Measurements from ENCODE around the gene DISC1.
"Not testable (repeated sequence)": the region's sequence is repeated elsewhere in the genome, so short reads cannot be mapped to it uniquely, and the experiment has no call there.

DNA sequence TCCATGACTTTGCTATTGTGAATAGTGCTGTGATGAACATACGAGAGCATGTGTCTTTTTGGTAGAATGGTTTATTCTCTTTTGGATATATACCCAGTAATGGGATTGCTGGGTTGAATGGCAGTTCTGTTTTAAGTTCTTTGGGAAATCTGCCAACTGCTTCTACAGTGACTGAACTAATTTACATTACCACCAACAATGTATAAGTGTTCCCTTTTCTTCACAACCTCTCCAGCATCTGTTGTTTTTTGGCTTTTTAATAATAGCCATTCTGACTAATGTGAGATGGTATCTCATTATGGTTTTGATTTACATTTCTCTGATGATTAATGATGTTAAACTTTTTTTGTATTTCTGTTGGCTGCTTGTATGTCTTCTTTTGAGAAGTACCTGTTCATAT is 335.2 kb downstream of the DISC1 start:
- TF ChIP-seq POLR2AphosphoS5 (IDR thresholded peaks at IDR 0.05): not testable (repeated sequence)
- TF ChIP-seq, protein P1, sequence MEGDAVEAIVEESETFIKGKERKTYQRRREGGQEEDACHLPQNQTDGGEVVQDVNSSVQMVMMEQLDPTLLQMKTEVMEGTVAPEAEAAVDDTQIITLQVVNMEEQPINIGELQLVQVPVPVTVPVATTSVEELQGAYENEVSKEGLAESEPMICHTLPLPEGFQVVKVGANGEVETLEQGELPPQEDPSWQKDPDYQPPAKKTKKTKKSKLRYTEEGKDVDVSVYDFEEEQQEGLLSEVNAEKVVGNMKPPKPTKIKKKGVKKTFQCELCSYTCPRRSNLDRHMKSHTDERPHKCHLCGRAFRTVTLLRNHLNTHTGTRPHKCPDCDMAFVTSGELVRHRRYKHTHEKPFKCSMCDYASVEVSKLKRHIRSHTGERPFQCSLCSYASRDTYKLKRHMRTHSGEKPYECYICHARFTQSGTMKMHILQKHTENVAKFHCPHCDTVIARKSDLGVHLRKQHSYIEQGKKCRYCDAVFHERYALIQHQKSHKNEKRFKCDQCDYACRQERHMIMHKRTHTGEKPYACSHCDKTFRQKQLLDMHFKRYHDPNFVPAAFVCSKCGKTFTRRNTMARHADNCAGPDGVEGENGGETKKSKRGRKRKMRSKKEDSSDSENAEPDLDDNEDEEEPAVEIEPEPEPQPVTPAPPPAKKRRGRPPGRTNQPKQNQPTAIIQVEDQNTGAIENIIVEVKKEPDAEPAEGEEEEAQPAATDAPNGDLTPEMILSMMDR (IDR thresholded peaks at IDR 0.05): not testable (repeated sequence)
